Activated CD4-positive, CD25-positive, alpha-beta regulatory T cell treated with anti-CD3 and anti-CD28 coated beads, Interleukin-2, amount 50 U/mL, for 24 hours (primary cell): ENCODE results near the gene FOXI1.

Experiments used
- ATAC-seq, 2 donors: fragments of 150-1000 bp; cut with Tn5 transposase; one replicate each; pipeline ENCODE4 v1.10.0; 2021; ENCODE audit warnings: mild to moderate bottlenecking in 1 of 2, moderate library complexity in 1 of 2

The FOXI1 gene

DNA sequence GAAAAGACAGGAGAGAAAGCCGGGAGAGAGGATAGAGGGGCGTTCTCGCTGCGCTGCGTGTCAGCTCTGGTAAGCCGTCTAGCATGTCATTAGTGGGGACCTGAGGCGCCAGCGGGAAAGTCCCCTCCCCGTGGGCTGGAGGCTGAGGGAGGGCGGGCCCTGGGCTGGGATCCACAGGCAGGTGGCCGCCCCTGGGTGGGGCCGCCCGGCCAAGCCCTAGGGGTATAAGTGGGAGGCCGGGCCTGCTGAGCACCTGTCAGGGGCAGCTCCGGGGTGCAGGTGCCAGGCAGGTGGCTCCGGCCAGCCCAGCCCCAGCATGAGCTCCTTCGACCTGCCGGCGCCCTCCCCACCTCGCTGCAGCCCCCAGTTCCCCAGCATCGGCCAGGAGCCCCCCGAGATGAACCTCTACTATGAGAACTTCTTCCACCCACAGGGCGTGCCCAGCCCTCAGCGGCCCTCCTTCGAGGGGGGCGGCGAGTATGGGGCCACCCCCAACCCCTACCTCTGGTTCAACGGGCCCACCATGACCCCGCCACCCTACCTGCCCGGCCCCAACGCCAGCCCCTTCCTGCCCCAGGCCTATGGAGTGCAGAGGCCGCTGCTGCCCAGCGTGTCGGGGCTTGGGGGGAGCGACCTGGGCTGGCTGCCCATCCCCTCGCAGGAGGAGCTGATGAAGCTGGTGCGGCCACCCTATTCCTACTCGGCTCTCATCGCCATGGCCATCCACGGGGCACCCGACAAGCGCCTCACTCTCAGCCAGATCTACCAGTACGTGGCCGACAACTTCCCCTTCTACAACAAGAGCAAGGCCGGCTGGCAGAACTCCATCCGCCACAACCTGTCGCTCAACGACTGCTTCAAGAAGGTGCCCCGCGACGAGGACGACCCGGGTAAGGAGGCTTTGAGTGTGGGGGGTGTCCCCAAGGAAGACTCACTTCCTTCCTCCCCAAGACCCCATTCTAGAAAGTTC lies at the start of gene FOXI1:
TSS of gene FOXI1 (plus strand) at position 256 of the 970 bp plus-strand sequence. CDS start at position 317, 61 bp downstream.
- ATAC-seq, result no peak

- ATAC-seq, result no peak
Observed at GRCh38 chr5:170056561-170057267, 49.0 kb upstream of the FOXI1 start.

GRCh38 chr5:170057311-170057710 lies 48.4 kb upstream of the FOXI1 start:
- ATAC-seq, result no peak

GRCh38 chr5:170059221-170059620 lies 46.5 kb upstream of the FOXI1 start:
- ATAC-seq, result no peak

GRCh38 chr5:170067152-170067551 lies 38.5 kb upstream of the FOXI1 start:
- no peak for ATAC-seq

- ATAC-seq, result no peak
Observed at GRCh38 chr5:170067574-170068170, 38.0 kb upstream of the FOXI1 start.

- no peak for ATAC-seq
Observed at GRCh38 chr5:170069512-170069911, 36.2 kb upstream of the FOXI1 start.

GRCh38 chr5:170070556-170071412 lies 34.9 kb upstream of the FOXI1 start:
- ATAC-seq, result no peak

- ATAC-seq, result no peak
Observed at GRCh38 chr5:170071748-170072147, 33.9 kb upstream of the FOXI1 start.

DNA sequence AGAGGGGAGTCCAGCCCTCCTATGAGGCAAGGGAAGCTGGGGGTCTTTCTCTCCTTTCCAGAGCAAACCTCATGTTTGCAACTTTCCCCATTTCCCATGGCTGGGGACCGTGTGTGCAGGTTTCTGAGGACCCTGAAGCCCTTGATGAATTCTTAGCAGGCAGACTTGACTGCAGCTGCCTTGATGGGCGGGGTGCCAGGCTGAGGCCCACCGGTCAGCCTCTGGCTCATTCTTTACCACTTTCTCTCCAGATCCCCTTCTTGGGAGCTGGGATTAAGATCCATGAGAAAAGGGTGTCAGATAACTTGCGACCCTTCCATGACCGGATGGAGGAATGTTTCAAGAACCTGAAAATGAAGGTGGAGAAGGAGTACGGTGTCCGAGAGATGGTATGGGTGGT lies 30.0 kb upstream of the FOXI1 start:
- ATAC-seq, result no peak

- ATAC-seq, result no peak
Observed at GRCh38 chr5:170076211-170076610, 29.5 kb upstream of the FOXI1 start.

DNA sequence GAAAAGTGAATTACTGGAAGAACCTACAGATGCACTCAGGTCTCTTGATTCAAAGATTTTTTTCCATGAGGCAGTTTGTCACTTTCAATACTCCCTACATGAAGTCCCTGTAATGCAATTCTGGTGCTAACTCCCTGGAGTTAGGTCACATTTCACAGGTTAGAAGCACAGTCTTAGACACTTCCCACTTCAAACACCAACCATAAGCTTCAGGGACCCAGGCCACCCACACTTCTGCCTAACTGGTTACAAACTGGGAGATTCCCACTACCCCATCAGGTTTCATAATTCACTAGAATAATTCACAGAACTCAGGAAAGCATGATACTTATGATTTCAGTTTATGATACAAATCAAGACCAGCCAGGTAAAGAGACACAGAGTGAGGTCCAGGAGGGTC lies 29.0 kb upstream of the FOXI1 start:
- no peak for ATAC-seq

- ATAC-seq, result no peak
Observed at GRCh38 chr5:170077526-170077925, 28.2 kb upstream of the FOXI1 start.

GRCh38 chr5:170078458-170078857 lies 27.2 kb upstream of the FOXI1 start:
- no peak for ATAC-seq

DNA sequence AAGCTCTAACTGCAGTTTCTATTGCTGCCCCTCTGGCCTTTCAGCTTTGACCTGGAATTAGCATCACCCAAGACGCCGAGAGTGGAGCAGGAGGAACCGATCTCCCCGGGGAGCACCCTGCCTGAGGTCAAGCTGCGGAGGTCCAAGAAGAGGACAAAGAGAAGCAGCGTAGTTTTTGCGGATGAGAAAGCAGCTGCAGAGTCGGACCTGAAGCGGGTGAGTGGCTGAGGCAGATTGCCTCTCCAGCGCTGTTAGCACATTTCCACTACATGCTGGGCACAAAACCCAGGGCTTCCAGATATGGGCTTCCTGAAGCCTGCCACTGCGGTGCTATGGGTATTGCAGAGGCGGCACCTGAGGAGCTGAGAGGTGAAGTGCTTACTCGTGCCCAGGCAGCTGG lies 26.8 kb upstream of the FOXI1 start:
- no peak for ATAC-seq

DNA sequence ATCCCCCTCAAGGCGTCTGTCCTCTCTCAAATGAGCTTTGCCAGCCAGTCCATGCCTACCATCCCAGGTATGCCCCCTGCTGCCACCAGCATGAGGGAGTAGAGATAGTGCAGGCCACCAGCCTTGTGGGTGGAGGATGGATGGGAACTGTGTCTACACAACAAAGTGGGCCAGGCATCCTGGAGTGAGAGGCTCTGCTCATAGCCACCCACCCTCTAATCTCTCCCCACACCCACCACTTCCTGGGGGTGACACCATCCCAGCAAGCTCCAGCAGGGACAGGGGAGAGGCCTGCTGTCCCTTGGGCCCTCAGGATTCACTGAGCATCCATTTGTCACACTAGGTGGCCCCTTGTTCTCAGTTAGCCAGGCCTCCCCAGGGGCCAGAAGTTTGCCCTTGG lies 25.5 kb upstream of the FOXI1 start:
- no peak for ATAC-seq

DNA sequence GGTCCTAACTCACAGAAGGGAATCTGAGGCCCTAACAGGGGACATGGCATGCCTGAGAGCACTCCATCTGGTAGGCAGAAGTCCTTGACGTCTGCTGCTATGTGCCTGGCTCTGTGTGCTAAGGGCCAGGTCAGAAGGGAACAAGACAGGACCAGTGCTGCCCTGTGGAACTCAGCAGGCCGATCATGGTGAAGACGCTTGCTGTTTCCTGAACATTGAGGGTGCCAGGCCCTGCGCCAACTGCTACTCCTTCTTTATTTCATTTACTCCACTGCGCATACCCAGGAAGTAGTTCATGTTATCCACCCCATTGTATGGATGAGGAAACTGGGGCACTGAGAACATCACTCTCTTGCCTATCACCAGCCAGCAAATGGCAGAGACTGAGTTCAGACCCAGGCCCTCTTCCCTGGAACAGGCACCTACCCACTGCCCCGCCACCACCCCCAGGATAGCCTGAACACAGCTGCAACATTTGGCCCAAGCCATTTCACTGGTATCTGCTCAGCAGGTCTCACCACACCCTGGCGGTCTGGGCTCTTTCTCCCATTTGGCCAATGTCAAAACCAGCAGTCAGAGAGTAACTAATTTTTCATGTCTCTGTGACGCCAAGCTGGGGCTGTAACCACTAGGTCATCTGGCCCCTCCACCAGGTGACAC lies 24.8 kb upstream of the FOXI1 start:
- ATAC-seq, result no peak

DNA sequence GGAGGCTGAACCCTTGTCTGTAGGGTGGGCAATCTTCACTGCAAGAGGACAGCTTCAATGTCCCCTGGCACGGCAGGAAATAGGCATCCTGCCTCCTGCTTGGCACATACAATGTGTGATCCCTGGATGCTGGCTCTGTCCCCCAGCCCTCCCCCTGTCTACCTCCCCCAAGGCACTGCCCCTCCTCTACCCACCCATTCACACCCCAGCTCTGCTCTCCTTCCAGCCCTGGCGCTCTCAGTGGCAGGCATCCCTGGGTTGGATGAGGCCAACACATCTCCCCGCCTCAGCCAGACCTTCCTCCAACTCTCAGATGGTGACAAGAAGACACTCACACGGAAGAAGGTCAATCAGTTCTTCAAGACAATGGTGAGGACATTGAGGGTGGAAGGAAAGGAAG lies 24.1 kb upstream of the FOXI1 start:
- ATAC-seq, result no peak

GRCh38 chr5:170082701-170083100 lies 23.0 kb upstream of the FOXI1 start:
- no peak for ATAC-seq

DNA sequence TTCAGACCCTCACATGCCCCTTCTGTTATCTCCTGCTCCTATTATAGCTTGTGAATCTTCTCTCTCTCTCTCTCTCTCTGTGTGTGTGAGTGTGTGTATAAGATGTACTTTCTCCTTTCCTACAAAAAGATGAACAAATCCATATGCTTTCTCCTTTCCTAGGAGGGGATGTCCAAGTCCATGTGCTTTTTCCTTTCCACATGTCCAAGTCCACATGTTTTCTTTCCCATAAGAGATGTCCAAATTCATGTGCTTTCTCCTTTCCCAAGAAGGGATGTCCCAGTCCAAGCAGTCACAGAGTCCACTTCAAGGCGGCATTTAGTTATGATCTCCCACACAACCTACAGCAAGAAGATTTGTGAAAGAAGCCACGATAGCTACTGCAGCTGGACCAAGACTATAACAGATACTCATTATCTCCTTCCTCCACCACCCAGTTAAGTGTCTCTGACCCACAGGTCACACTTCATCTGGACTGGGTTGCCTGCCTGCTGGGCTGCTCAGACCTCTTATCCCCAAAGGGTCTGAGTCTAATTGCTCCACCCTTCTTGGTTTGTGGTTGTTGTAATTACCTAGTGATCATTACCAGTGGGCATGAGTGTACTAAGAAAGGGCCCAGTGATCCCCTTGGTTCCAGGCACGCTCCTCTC lies 18.4 kb upstream of the FOXI1 start:
- ATAC-seq, result no peak

DNA sequence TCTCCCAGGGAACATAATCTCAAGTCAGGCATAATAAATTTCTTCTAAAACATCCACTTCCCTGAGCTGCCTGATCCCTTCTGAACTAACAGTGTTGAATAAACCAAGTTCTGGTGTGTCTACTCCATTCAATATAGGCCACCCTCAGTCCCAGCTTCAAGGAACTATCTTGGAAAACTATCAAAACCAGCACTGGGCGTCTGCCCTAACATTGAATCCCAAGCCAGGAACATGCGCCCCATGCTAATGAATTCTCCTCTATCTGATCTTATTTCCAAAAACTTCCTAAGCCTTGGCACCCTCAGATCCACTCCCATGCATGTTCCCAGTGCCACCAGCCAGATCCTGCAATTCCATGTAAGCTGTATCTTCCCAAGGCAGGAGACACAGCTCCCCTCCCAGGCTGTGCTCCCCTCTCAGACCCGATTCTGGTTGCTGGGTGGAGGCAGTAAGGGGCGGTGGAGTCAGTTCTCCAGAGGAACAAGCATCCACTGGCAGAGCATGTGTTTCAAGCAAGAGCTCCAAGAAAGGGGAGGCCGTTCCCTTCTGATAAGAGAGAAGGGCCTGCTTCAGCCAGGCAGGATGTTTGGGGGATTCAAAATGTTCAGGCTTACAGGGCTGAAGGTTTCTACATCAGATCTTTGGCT lies 13.1 kb upstream of the FOXI1 start:
- no peak for ATAC-seq
